GM12875 (cell line): ENCODE results near the gene STIM2.
"Not testable (repeated sequence)": the region's sequence is repeated elsewhere in the genome, so short reads cannot be mapped to it uniquely, and the experiment has no call there.

Experiments
- H3K4me3 ChIP-seq: one replicate; pipeline ENCODE4 v1.5.1; 2011; ENCODE audit warnings: low read depth, low read length, control low read depth
- TF ChIP-seq, protein P1 (sequence below): IDR thresholded peaks from 2 replicates; pipeline ENCODE4 v1.5.1; 2011; ENCODE audit warnings: low read depth, mild to moderate bottlenecking, control low read depth, inconsistent platforms, low read length, moderate library complexity, borderline replicate concordance; ENCODE audit not compliant: insufficient read depth

The STIM2 gene

DNA sequence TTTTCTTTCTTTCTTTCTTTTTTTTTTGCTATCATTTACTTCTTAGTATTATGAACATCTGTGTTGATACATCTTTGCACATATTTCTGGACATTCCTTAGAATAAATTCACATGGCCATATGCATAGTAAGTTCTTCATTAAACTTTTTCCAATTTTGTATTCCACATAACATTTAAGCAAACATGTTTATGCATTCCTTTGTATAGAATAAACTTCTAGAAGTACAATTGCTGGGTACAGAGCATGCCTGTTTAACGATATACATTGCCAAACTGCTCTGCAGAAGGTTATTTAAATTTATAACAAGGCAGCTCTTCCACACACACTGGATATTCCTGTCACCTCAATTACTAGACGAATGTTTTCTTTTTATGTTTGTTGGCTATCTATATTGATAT is 36.0 kb upstream of the STIM2 start:
- TF ChIP-seq, protein P1, sequence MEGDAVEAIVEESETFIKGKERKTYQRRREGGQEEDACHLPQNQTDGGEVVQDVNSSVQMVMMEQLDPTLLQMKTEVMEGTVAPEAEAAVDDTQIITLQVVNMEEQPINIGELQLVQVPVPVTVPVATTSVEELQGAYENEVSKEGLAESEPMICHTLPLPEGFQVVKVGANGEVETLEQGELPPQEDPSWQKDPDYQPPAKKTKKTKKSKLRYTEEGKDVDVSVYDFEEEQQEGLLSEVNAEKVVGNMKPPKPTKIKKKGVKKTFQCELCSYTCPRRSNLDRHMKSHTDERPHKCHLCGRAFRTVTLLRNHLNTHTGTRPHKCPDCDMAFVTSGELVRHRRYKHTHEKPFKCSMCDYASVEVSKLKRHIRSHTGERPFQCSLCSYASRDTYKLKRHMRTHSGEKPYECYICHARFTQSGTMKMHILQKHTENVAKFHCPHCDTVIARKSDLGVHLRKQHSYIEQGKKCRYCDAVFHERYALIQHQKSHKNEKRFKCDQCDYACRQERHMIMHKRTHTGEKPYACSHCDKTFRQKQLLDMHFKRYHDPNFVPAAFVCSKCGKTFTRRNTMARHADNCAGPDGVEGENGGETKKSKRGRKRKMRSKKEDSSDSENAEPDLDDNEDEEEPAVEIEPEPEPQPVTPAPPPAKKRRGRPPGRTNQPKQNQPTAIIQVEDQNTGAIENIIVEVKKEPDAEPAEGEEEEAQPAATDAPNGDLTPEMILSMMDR = no peak

DNA sequence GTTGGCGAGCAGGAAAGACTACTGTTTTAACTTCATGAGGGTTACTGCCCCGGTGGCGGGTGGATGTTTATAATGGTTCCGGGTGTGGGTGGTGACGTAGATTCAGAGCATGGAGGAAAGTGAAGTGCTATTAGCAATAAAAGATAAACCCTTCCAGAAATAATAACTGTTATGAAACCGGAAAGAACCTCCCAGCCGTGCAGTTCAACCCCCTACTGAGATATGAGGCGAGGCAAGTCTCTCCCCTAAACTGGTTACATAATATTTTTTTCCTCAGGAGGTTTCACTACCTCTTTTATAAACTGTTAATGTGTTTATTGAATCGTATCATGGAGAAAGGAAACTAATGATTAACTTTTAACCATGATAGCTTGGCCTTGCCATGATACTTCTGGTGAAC is 33.9 kb upstream of the STIM2 start:
- H3K4me3 ChIP-seq = no peak overlapping the region
- TF ChIP-seq, protein P1 = no peak

More for the DNA sequence above, 36.0 kb upstream of the STIM2 start:
- no peak overlapping the region for H3K4me3 ChIP-seq

DNA sequence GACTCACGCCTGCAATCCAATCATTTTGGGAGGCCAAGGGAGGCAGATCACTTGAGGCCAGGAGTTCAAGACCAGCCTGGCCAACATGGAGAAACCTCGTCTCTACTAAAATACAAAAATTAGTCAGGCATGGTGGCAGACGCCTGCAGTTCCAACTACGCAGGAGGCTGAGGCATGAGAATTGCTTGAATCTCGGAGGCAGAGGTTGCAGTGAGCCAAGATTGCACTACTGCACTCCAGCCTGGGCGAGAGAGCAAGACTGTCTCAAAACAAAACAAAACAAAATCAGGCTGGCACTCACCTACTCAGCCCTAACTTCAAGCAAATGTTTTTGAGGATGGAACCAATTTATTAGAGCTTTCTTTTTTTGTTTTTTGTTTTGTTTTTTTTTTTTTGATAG is 33.3 kb upstream of the STIM2 start:
- H3K4me3 ChIP-seq = not testable (repeated sequence)

DNA sequence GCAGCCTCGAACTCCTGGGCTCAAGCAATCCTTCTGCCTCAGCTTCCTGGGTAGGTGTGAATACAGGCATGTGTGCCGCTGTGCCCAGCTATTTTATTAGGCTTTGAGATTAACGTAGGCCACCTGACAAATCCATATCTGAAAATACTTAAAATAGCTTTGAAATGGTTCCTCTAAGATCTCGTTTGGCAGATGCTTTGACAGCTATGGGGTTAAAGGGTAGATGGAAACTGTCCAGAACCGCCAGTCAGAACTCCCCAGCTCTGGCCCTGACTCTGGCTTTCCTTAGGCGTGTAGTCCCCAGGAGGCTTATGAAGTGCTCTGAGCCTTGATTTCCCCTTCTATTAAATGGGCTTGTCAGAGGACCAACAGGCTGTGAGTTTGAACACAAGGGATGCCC is 32.8 kb upstream of the STIM2 start:
- H3K4me3 ChIP-seq = no peak overlapping the region
- TF ChIP-seq, protein P1 = no peak

DNA sequence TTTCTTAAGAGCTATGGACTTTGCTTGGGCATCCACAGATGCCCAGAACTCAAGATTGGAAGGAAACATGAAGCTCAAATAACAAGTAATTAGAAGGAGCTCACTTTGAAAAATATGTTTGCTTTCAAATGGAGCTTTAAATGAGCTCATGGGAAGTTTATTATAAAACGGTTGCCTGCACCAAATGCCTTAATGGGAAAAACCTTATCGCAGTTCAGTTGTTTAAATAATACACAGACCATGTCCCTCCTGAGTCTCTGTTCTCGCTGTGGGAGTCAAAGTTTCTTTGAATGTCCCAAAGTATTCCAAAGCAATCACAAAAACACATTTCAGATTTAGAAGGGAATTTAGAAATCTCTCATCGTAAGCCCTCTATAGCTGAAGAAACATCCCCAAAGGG is 31.6 kb upstream of the STIM2 start:
- TF ChIP-seq, protein P1 = no peak
- no peak overlapping the region for H3K4me3 ChIP-seq

DNA sequence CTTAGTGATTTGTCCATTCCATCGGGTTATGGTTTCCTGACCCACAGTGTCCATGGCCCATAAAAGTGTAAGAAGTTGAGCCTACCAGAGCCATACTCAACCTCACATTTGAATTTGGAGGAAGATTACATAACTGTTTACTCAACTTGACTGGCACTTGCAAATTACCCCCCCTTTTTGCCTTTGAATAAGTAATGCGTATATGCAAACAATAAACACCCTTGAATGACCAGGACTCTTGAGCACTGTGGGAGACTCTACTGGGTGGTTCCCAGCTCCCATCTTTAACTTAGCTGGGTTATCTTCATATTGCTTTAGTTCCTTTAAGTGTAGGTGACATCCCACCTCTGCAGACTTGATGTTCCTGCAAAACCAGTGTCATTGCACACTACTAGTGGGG is 30.6 kb upstream of the STIM2 start:
- TF ChIP-seq, protein P1 = no peak
- no peak overlapping the region for H3K4me3 ChIP-seq

DNA sequence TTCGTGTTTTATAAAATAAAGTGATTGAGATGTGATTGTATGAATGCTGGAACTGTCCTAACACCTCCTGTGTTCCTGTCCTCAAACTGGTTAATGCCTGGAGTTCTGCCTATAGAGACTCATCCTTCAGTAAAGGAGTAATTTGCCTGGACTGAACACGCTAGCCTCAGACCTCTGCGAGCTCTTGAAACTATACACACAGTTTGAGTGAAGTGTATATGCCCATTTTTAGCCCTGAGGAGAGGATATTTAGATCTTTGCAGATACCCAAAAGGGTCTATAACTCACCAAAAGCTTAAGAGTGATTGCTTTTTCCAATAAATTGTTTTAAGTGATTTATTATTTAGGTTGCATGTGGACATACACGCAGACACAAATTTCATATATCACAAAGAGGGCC is 29.9 kb upstream of the STIM2 start:
- TF ChIP-seq, protein P1 = no peak

DNA sequence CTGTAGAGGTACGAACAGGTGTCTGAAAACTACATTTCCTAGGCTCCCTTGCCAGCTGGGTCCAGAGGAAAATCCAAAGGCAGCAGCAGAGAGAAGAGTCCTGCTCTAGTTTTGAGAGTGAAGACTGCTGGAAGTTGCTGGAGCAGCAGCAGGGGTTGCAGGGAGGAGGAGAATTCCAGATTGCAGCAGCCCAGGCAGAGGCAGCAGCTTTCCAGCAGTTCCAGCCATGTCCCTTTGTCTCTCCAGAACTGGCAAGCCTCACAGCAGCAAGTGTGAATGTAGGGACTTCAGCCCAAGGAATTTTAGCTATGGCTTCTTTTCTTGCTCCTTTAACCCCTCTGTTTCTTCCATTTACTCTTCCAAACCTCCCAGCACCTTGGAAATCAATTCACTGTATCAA is 24.1 kb upstream of the STIM2 start:
- TF ChIP-seq, protein P1 = no peak

More for the DNA sequence above, 29.9 kb upstream of the STIM2 start:
- H3K4me3 ChIP-seq = no peak overlapping the region

More for the DNA sequence above, 24.1 kb upstream of the STIM2 start:
- H3K4me3 ChIP-seq = no peak overlapping the region
